A549 (cell line): ENCODE results near the gene PTPRS.

Source experiments
- BHLHE40 ChIP-seq: IDR thresholded peaks from 2 replicates; pipeline ENCODE4 v1.6.1; 2012; ENCODE audit warnings: low read depth, low read length, inconsistent platforms
- CHD2 ChIP-seq: fragments of 150-350 bp; IDR thresholded peaks from 2 replicates; pipeline ENCODE4 v1.6.1; 2014; ENCODE audit warnings: low read length; ENCODE audit not compliant: partially characterized antibody
- CTCF ChIP-seq: fragments of >200 bp; sonication (Bioruptor Twin); formaldehyde crosslinking; IDR thresholded peaks from 3 replicates; pipeline ENCODE4 v1.5.1; 2016
- EP300 ChIP-seq, 2 experiments: fragments of >200 bp; sonication (Bioruptor Twin); formaldehyde crosslinking; IDR thresholded peaks; 2 replicates in 1 of 2; 3 replicates in 1 of 2; pipeline ENCODE4 v1.6.1; 2016 to 2017
- ESRRA ChIP-seq: fragments of 150-350 bp; IDR thresholded peaks from 2 replicates; pipeline ENCODE4 v1.6.1; 2014; ENCODE audit warnings: mild to moderate bottlenecking, low read length, borderline replicate concordance
- FOSL2 ChIP-seq, 2 experiments: fragments of 450-650 bp in 1 of 2; fragments of >200 bp in 1 of 2; sonication (Bioruptor Twin) in 1 of 2; formaldehyde crosslinking; IDR thresholded peaks; 2 replicates each; pipeline versions ENCODE4 v1.5.0 to v1.6.1; 2016 to 2020; ENCODE audit warnings: mild to moderate bottlenecking in 1 of 2, moderate library complexity in 1 of 2
- PBX3 ChIP-seq: IDR thresholded peaks from 2 replicates; pipeline ENCODE4 v1.6.1; 2012
- POLR2A ChIP-seq: IDR thresholded peaks from 2 replicates; pipeline ENCODE4 v1.6.1; 2012; ENCODE audit warnings: mild to moderate bottlenecking, low read length
- POLR2AphosphoS2 ChIP-seq: conservative IDR thresholded peaks from 2 replicates; pipeline ENCODE4 v1.6.1; 2012; ENCODE audit warnings: low read length, improper control_type of control experiment, inconsistent platforms
- RNF2 ChIP-seq: fragments of 200-600 bp; sonication (generic); IDR thresholded peaks from 2 replicates; pipeline ENCODE4 v1.6.1; 2016; ENCODE audit warnings: low read depth, mild to moderate bottlenecking, antibody characterized with exemption, moderate library complexity, borderline replicate concordance
- SMC3 ChIP-seq: fragments of >200 bp; sonication (Bioruptor Twin); formaldehyde crosslinking; IDR thresholded peaks from 3 replicates; pipeline ENCODE4 v1.6.1; 2018; ENCODE audit warnings: inconsistent platforms
- TF ChIP-seq, protein P1 (sequence below): fragments of 250-450 bp; sonication (Bioruptor Pico); IDR thresholded peaks from 2 replicates; pipeline ENCODE4 v1.5.0; 2021; ENCODE audit warnings: mild to moderate bottlenecking, moderate library complexity, borderline replicate concordance

GRCh38 chr19:5349041-5349440 lies 8.4 kb upstream of the PTPRS start:
- TF ChIP-seq EP300 (IDR thresholded peaks at IDR 0.05) (no peak), CTCF (no peak), CHD2 (no peak), POLR2A (no peak), PBX3 (no peak), SMC3 (no peak), POLR2AphosphoS2 (no peak), FOSL2 (IDR thresholded peaks at IDR 0.05) (no peak), FOSL2 (CRISPR knock-in tag; IDR thresholded peaks at IDR 0.05) (no peak), RNF2 (no peak), ESRRA (no peak), BHLHE40 (no peak)
- TF ChIP-seq, protein P1, sequence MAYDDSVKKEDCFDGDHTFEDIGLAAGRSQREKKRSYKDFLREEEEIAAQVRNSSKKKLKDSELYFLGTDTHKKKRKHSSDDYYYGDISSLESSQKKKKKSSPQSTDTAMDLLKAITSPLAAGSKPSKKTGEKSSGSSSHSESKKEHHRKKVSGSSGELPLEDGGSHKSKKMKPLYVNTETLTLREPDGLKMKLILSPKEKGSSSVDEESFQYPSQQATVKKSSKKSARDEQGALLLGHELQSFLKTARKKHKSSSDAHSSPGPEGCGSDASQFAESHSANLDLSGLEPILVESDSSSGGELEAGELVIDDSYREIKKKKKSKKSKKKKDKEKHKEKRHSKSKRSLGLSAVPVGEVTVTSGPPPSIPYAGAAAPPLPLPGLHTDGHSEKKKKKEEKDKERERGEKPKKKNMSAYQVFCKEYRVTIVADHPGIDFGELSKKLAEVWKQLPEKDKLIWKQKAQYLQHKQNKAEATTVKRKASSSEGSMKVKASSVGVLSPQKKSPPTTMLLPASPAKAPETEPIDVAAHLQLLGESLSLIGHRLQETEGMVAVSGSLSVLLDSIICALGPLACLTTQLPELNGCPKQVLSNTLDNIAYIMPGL (CRISPR knock-in tag), result no peak
